HepG2 (cell line): Measurements from ENCODE around the gene HMGN4. TPM values are rescaled to one million over a fixed set of nuclear protein-coding genes. Genes with fewer than 3 reads are reported as not detected.

Source experiments
- ATAD3A ChIP-seq: sonication (generic); formaldehyde crosslinking; IDR thresholded peaks from 2 replicates; pipeline ENCODE4 v1.4.0; 2020; ENCODE audit warnings: missing genetic modification reagents
- BHLHE40 ChIP-seq: IDR thresholded peaks from 2 replicates; pipeline ENCODE4 v1.6.1; 2011; ENCODE audit warnings: low read length, improper control_type of control experiment
- CCDC6 ChIP-seq: sonication (generic); formaldehyde crosslinking; IDR thresholded peaks from 2 replicates; pipeline ENCODE4 v1.8.1; 2022; ENCODE audit warnings: mild to moderate bottlenecking, missing genetic modification reagents, moderate library complexity
- EEA1 ChIP-seq: sonication (generic); formaldehyde crosslinking; IDR thresholded peaks from 2 replicates; pipeline ENCODE4 v1.5.1; 2020; ENCODE audit warnings: mild to moderate bottlenecking, missing genetic modification reagents, borderline replicate concordance
- EP300 ChIP-seq, 3 experiments: sonication (generic) in 1 of 3; formaldehyde crosslinking in 1 of 3; IDR thresholded peaks; 2 replicates each; pipeline versions ENCODE4 v1.5.1 to v1.6.1; 2011 to 2020; ENCODE audit warnings: low read depth in 2 of 3, low read length in 2 of 3, borderline replicate concordance in 1 of 3, improper control_type of control experiment in 1 of 3, mild to moderate bottlenecking in 1 of 3, missing genetic modification reagents in 1 of 3, moderate library complexity in 1 of 3
- FOXC1 ChIP-seq: sonication (generic); formaldehyde crosslinking; IDR thresholded peaks from 2 replicates; pipeline ENCODE4 v1.8.0; 2022; ENCODE audit warnings: mild to moderate bottlenecking, missing genetic modification reagents, borderline replicate concordance
- FOXP1 ChIP-seq, 2 experiments: fragments of 450-650 bp in 1 of 2; IDR thresholded peaks; 2 replicates each; pipeline ENCODE4 v1.6.1; 2017 to 2018; ENCODE audit warnings: antibody characterized with exemption in 1 of 2
- GABPA ChIP-seq, 2 experiments: IDR thresholded peaks; 2 replicates each; pipeline ENCODE4 v1.6.1; 2011 to 2016; ENCODE audit warnings: low read depth in 2 of 2, low read length in 1 of 2, missing biosample characterization in 1 of 2, missing genetic modification characterization in 1 of 2
- GPN1 ChIP-seq: sonication (generic); formaldehyde crosslinking; IDR thresholded peaks from 2 replicates; pipeline ENCODE4 v1.5.1; 2020; ENCODE audit warnings: missing genetic modification reagents, borderline replicate concordance
- KMT2A ChIP-seq: sonication (generic); formaldehyde crosslinking; IDR thresholded peaks from 2 replicates; pipeline ENCODE4 v1.4.0; 2020; ENCODE audit warnings: missing genetic modification reagents
- MBD4 ChIP-seq: IDR thresholded peaks from 2 replicates; pipeline ENCODE4 v1.6.1; 2012; ENCODE audit warnings: low read length, inconsistent platforms, borderline replicate concordance
- NCOA2 ChIP-seq: sonication (generic); formaldehyde crosslinking; IDR thresholded peaks from 2 replicates; pipeline ENCODE4 v1.8.0; 2022; ENCODE audit warnings: inconsistent platforms
- NFE2L1 ChIP-seq: sonication (generic); formaldehyde crosslinking; IDR thresholded peaks from 2 replicates; pipeline ENCODE4 v1.4.0; 2020; ENCODE audit warnings: missing genetic modification reagents, mild to moderate bottlenecking, borderline replicate concordance
- NPAS2 ChIP-seq: sonication (generic); formaldehyde crosslinking; IDR thresholded peaks from 2 replicates; pipeline ENCODE4 v1.8.0; 2022; ENCODE audit warnings: mild to moderate bottlenecking, missing genetic modification reagents, borderline replicate concordance
- NR1H2 ChIP-seq: sonication (generic); formaldehyde crosslinking; IDR thresholded peaks from 2 replicates; pipeline ENCODE4 v1.8.1; 2022; ENCODE audit warnings: low read depth, missing genetic modification reagents, borderline replicate concordance
- TCF7L2 ChIP-seq: IDR thresholded peaks from 2 replicates; pipeline ENCODE4 v1.6.1; 2011; ENCODE audit warnings: mild to moderate bottlenecking, low read depth, low read length, moderate library complexity
- ZNF224 ChIP-seq: sonication (generic); formaldehyde crosslinking; IDR thresholded peaks from 2 replicates; pipeline ENCODE4 v1.5.0; 2020; ENCODE audit warnings: mild to moderate bottlenecking, missing genetic modification reagents
- ZNF329 ChIP-seq: sonication (generic); formaldehyde crosslinking; IDR thresholded peaks from 2 replicates; pipeline ENCODE4 v1.9.0; 2021; ENCODE audit warnings: low read depth, mild to moderate bottlenecking, missing genetic modification reagents
- ZNF33A ChIP-seq: sonication (generic); formaldehyde crosslinking; IDR thresholded peaks from 2 replicates; pipeline ENCODE4 v1.5.1; 2020; ENCODE audit warnings: missing genetic modification reagents, mild to moderate bottlenecking, moderate library complexity, borderline replicate concordance
- ZNF33B ChIP-seq: sonication (generic); formaldehyde crosslinking; IDR thresholded peaks from 2 replicates; pipeline ENCODE4 v1.5.1; 2020; ENCODE audit warnings: mild to moderate bottlenecking, missing genetic modification reagents
- ZNF552 ChIP-seq: sonication (generic); formaldehyde crosslinking; IDR thresholded peaks from 2 replicates; pipeline ENCODE4 v1.9.0; 2022; ENCODE audit warnings: missing genetic modification reagents, mild to moderate bottlenecking, borderline replicate concordance
- ZNF577 ChIP-seq: sonication (generic); formaldehyde crosslinking; IDR thresholded peaks from 2 replicates; pipeline ENCODE4 v1.4.0; 2020; ENCODE audit warnings: mild to moderate bottlenecking, low read depth, missing genetic modification reagents, borderline replicate concordance
- ZNF780A ChIP-seq: sonication (generic); formaldehyde crosslinking; IDR thresholded peaks from 2 replicates; pipeline ENCODE4 v1.8.0; 2022; ENCODE audit warnings: mild to moderate bottlenecking, missing genetic modification reagents, moderate library complexity
- ZSCAN21 ChIP-seq: sonication (generic); formaldehyde crosslinking; IDR thresholded peaks from 2 replicates; pipeline ENCODE4 v1.8.0; 2022; ENCODE audit warnings: mild to moderate bottlenecking, missing genetic modification reagents, moderate library complexity, borderline replicate concordance
- polyA plus RNA-seq, 8 experiments: library from polyadenylated mRNA; depleted of rRNA in 3 of 8; stranded (reverse) in 7 of 8; unstranded in 1 of 8; fragments of >200 nt; fragmentation: Illumina TruSeq in 4 of 8; extraction: Trizol in 4 of 8; gene quantifications; 2 replicates each; pipeline versions ENCODE4 v1.2.1 to v1.2.3, GENCODE V29; 2011 to 2016; ENCODE audit warnings: low read depth in 4 of 8, missing spikeins in 1 of 8, mixed read lengths in 1 of 8; ENCODE audit not compliant: insufficient read depth in 1 of 8
- total RNA-seq, 5 experiments: library from RNA; depleted of rRNA; stranded (reverse); fragments of >200 nt; fragmentation: Illumina TruSeq; extraction: Trizol; gene quantifications; 2 replicates each; pipeline ENCODE4 v1.2.3, GENCODE V29; 2016; ENCODE audit warnings: low read depth in 1 of 5
- TF ChIP-seq, protein P1 (sequence below): sonication (generic); formaldehyde crosslinking; IDR thresholded peaks from 2 replicates; pipeline ENCODE4 v1.4.0; 2020; ENCODE audit warnings: missing genetic modification reagents, mild to moderate bottlenecking, borderline replicate concordance
- TF ChIP-seq, protein P2 (sequence below): sonication (generic); formaldehyde crosslinking; IDR thresholded peaks from 2 replicates; pipeline ENCODE4 v1.8.1; 2022; ENCODE audit warnings: low read depth, mild to moderate bottlenecking, missing genetic modification reagents

Gene HMGN4
- total and polyA plus RNA-seq, 2 of the 13 experiments (the other 11 are each of a cell fraction or from before 2014, with no cell fraction given): 39.9 to 52.1 TPM

DNA sequence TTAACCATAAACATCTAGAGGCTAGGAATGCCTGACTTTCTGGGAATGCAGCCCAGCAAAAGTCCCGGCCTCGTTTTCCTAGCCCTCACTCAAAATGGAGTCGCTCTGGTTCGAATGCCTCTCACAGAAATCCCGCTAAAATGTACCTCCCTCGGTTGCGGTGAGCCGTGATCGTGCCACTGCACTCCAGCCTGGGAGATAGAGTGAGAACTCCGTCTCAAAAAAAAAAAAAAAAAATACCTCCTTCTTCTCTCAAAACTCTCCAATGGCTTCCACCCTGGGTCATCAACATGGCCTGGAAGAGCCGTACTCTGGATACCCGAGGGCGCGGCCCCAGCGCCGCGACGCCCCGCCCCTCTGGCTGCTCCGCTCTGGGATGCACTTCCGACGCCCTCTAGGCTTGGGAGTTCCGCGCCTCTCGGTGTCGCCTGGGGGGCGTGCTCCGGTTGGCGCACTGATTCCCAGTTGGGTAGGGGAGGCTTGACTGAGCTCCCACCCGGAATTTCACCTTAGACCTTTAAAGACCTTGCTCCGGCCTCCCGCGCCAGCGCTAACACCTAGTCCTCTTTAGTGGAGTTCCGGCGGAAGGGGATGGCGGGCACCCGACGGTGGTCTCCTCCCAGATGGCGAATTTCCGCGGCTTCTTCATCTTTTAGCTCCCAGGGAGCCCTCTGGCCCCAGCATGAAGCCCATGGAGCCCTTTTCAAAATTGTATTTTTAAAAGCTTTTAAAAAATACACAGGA is 12.3 kb downstream of the HMGN4 start (continued):
- TF ChIP-seq GPN1 (CRISPR knock-in tag) (no peak), ZSCAN21 (CRISPR knock-in tag) (peak; percentile 77; the same call in 1 of the 2 replicates), KMT2A (CRISPR knock-in tag) (no peak; the same call in 1 of the 2 replicates), ZNF780A (CRISPR knock-in tag) (no peak), TCF7L2 (no peak), ZNF33B (CRISPR knock-in tag) (peak; percentile 64; the same call in 1 of the 2 replicates), BHLHE40 (no peak), EEA1 (CRISPR knock-in tag) (no peak), NPAS2 (CRISPR knock-in tag) (no peak), CCDC6 (CRISPR knock-in tag) (no peak; the same call in 1 of the 2 replicates), FOXP1 (IDR thresholded peaks at IDR 0.05) (no peak), FOXP1 (CRISPR knock-in tag; IDR thresholded peaks at IDR 0.05) (no peak), EP300 (IDR thresholded peaks at IDR 0.05; ENCODE audit: low read depth in 2 of 2, low read length in 2 of 2) (peak in 1 of 2 experiments; percentile 38; a peak in 1 of 4 replicates), EP300 (CRISPR knock-in tag; IDR thresholded peaks at IDR 0.05; ENCODE audit: borderline replicate concordance) (peak; percentile 51; the same call in 1 of the 2 replicates), NFE2L1 (CRISPR knock-in tag) (no peak), NCOA2 (CRISPR knock-in tag) (peak; percentile 36; the same call in 1 of the 2 replicates), ATAD3A (CRISPR knock-in tag) (no peak), MBD4 (no peak), NR1H2 (CRISPR knock-in tag) (no peak), FOXC1 (CRISPR knock-in tag) (no peak), ZNF577 (CRISPR knock-in tag) (no peak), ZNF224 (CRISPR knock-in tag) (no peak), ZNF329 (no peak), GABPA (IDR thresholded peaks at IDR 0.05; ENCODE audit: low read depth, low read length) (peak; percentile 63), GABPA (CRISPR knock-in tag; IDR thresholded peaks at IDR 0.05; ENCODE audit: low read depth) (peak; percentile 91), ZNF33A (CRISPR knock-in tag) (no peak), ZNF552 (CRISPR knock-in tag) (no peak)
- TF ChIP-seq, protein P1, sequence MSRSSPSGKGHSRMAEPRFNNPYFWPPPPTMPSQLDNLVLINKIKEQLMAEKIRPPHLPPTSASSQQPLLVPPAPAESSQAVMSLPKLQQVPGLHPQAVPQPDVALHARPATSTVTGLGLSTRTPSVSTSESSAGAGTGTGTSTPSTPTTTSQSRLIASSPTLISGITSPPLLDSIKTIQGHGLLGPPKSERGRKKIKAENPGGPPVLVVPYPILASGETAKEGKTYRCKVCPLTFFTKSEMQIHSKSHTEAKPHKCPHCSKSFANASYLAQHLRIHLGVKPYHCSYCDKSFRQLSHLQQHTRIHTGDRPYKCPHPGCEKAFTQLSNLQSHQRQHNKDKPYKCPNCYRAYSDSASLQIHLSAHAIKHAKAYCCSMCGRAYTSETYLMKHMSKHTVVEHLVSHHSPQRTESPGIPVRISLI (CRISPR knock-in tag): peak; percentile 57; the same call in 1 of the 2 replicates
- TF ChIP-seq, protein P2, sequence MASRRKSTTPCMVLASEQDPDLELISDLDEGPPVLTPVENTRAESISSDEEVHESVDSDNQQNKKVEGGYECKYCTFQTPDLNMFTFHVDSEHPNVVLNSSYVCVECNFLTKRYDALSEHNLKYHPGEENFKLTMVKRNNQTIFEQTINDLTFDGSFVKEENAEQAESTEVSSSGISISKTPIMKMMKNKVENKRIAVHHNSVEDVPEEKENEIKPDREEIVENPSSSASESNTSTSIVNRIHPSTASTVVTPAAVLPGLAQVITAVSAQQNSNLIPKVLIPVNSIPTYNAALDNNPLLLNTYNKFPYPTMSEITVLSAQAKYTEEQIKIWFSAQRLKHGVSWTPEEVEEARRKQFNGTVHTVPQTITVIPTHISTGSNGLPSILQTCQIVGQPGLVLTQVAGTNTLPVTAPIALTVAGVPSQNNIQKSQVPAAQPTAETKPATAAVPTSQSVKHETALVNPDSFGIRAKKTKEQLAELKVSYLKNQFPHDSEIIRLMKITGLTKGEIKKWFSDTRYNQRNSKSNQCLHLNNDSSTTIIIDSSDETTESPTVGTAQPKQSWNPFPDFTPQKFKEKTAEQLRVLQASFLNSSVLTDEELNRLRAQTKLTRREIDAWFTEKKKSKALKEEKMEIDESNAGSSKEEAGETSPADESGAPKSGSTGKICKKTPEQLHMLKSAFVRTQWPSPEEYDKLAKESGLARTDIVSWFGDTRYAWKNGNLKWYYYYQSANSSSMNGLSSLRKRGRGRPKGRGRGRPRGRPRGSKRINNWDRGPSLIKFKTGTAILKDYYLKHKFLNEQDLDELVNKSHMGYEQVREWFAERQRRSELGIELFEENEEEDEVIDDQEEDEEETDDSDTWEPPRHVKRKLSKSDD: 0 out of 2 replicates have a peak, but pooled peaks have one; percentile 45
